WTC11 (cell line): Measurements from ENCODE around the gene PAN3.

ENCODE experiments used
- ATF3 ChIP-seq: sonication (generic); formaldehyde crosslinking; conservative IDR thresholded peaks from 2 replicates; pipeline ENCODE4 v1.8.1; 2022; ENCODE audit warnings: mild to moderate bottlenecking, missing genetic modification reagents
- E2F4 ChIP-seq: sonication (generic); formaldehyde crosslinking; IDR thresholded peaks from 2 replicates; pipeline ENCODE4 v1.8.1; 2022; ENCODE audit warnings: low read depth, mild to moderate bottlenecking, moderate library complexity, missing genetic modification reagents, borderline replicate concordance
- GABPB1 ChIP-seq: sonication (generic); formaldehyde crosslinking; IDR thresholded peaks from 2 replicates; pipeline ENCODE4 v1.8.1; 2023; ENCODE audit warnings: mild to moderate bottlenecking, missing genetic modification reagents
- TF ChIP-seq, protein P1 (sequence below): sonication (generic); formaldehyde crosslinking; IDR thresholded peaks from 2 replicates; pipeline ENCODE4 v1.8.1; 2023; ENCODE audit warnings: mild to moderate bottlenecking, missing genetic modification reagents
- TF ChIP-seq, protein P2 (sequence below): fragments of 200-600 bp; IDR thresholded peaks from 2 replicates; pipeline ENCODE4 v1.8.0; 2022; ENCODE audit warnings: antibody characterized with exemption
- TF ChIP-seq, protein P3 (sequence below): sonication (generic); formaldehyde crosslinking; IDR thresholded peaks from 2 replicates; pipeline ENCODE4 v1.8.1; 2022; ENCODE audit warnings: mild to moderate bottlenecking, missing genetic modification reagents, moderate library complexity, borderline replicate concordance
- TF ChIP-seq, protein P4 (sequence below): sonication (generic); formaldehyde crosslinking; IDR thresholded peaks from 2 replicates; pipeline ENCODE4 v1.8.0; 2022; ENCODE audit warnings: mild to moderate bottlenecking, missing genetic modification reagents

GRCh38 chr13:28267497-28267896, 129.2 kb downstream of the PAN3 start:
- TF ChIP-seq, protein P1, sequence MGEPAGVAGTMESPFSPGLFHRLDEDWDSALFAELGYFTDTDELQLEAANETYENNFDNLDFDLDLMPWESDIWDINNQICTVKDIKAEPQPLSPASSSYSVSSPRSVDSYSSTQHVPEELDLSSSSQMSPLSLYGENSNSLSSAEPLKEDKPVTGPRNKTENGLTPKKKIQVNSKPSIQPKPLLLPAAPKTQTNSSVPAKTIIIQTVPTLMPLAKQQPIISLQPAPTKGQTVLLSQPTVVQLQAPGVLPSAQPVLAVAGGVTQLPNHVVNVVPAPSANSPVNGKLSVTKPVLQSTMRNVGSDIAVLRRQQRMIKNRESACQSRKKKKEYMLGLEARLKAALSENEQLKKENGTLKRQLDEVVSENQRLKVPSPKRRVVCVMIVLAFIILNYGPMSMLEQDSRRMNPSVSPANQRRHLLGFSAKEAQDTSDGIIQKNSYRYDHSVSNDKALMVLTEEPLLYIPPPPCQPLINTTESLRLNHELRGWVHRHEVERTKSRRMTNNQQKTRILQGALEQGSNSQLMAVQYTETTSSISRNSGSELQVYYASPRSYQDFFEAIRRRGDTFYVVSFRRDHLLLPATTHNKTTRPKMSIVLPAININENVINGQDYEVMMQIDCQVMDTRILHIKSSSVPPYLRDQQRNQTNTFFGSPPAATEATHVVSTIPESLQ (CRISPR knock-in tag) = no peak
- TF ChIP-seq, protein P2, sequence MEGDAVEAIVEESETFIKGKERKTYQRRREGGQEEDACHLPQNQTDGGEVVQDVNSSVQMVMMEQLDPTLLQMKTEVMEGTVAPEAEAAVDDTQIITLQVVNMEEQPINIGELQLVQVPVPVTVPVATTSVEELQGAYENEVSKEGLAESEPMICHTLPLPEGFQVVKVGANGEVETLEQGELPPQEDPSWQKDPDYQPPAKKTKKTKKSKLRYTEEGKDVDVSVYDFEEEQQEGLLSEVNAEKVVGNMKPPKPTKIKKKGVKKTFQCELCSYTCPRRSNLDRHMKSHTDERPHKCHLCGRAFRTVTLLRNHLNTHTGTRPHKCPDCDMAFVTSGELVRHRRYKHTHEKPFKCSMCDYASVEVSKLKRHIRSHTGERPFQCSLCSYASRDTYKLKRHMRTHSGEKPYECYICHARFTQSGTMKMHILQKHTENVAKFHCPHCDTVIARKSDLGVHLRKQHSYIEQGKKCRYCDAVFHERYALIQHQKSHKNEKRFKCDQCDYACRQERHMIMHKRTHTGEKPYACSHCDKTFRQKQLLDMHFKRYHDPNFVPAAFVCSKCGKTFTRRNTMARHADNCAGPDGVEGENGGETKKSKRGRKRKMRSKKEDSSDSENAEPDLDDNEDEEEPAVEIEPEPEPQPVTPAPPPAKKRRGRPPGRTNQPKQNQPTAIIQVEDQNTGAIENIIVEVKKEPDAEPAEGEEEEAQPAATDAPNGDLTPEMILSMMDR = no peak
- TF ChIP-seq, protein P3, sequence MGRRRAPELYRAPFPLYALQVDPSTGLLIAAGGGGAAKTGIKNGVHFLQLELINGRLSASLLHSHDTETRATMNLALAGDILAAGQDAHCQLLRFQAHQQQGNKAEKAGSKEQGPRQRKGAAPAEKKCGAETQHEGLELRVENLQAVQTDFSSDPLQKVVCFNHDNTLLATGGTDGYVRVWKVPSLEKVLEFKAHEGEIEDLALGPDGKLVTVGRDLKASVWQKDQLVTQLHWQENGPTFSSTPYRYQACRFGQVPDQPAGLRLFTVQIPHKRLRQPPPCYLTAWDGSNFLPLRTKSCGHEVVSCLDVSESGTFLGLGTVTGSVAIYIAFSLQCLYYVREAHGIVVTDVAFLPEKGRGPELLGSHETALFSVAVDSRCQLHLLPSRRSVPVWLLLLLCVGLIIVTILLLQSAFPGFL (CRISPR knock-in tag) = no peak
- TF ChIP-seq E2F4 (CRISPR knock-in tag) (no peak), GABPB1 (no peak), ATF3 (CRISPR knock-in tag) (no peak)
- TF ChIP-seq, protein P4, sequence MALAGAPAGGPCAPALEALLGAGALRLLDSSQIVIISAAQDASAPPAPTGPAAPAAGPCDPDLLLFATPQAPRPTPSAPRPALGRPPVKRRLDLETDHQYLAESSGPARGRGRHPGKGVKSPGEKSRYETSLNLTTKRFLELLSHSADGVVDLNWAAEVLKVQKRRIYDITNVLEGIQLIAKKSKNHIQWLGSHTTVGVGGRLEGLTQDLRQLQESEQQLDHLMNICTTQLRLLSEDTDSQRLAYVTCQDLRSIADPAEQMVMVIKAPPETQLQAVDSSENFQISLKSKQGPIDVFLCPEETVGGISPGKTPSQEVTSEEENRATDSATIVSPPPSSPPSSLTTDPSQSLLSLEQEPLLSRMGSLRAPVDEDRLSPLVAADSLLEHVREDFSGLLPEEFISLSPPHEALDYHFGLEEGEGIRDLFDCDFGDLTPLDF (CRISPR knock-in tag) = no peak
